ENCODE measurements around the gene ABI3BP.

GRCh38 chr3:100783619-100784018 is 209.6 kb downstream of the ABI3BP start:
- TF ChIP-seq POLR2AphosphoS5 (IDR thresholded peaks at IDR 0.05; ENCODE audit: low read depth, low read length) (no peak), POLR2A (IDR thresholded peaks at IDR 0.05; ENCODE audit: low read depth, low read length) (no peak), TAF1 (IDR thresholded peaks at IDR 0.05; ENCODE audit: low read depth, low read length) (no peak), SPI1 (IDR thresholded peaks at IDR 0.05; ENCODE audit: low read depth, low read length) (no peak)
